HL-60 (cell line): ENCODE measurements around the gene CPT1A.

Experiments used
- GABPA ChIP-seq: IDR thresholded peaks from 2 replicates; pipeline ENCODE4 v1.6.1; 2012; ENCODE audit warnings: low read depth
- POLR2AphosphoS5 ChIP-seq: IDR thresholded peaks from 2 replicates; pipeline ENCODE4 v1.6.1; 2012; ENCODE audit warnings: low read depth
- TF ChIP-seq, protein P1 (sequence below): IDR thresholded peaks from one replicate; pipeline ENCODE4 v1.5.1; 2011; ENCODE audit warnings: low read length, control low read depth, inconsistent platforms; ENCODE audit not compliant: insufficient read depth
- TF ChIP-seq, protein P2 (sequence below): IDR thresholded peaks from 2 replicates; pipeline ENCODE4 v1.6.1; 2012; ENCODE audit warnings: low read depth; ENCODE audit not compliant: insufficient replicate concordance

DNA sequence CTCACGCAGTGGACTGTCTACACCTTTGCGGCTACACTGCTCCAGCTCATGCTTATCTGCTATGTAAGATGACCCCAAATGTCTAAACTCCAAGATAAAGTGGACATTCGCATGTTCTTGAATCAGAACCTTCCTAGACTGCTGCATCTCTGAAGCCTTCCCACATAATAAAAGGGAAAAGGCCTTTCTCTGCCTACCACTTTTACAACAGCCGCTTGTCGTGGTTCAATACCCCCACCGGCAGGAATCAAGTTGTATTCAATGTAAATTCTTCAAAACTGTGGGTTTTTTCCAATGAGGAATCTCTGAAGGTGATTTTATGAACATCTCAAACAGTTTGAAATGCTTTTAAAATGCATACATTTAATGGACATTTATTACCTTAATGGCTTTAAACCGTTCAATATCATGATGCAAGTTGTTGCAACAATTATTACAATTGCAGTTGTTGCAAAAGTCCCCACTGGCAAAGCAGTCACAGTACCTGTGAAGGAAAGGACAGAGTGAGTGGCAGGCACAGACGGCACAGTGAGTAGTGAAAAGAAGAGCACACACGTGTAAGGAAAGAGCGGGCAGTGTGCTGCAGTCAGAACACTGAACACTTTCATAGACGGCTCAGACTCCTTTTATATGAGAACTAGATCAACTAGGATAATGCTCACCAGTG lies 126.1 kb downstream of the CPT1A start:
- TF ChIP-seq, protein P1, sequence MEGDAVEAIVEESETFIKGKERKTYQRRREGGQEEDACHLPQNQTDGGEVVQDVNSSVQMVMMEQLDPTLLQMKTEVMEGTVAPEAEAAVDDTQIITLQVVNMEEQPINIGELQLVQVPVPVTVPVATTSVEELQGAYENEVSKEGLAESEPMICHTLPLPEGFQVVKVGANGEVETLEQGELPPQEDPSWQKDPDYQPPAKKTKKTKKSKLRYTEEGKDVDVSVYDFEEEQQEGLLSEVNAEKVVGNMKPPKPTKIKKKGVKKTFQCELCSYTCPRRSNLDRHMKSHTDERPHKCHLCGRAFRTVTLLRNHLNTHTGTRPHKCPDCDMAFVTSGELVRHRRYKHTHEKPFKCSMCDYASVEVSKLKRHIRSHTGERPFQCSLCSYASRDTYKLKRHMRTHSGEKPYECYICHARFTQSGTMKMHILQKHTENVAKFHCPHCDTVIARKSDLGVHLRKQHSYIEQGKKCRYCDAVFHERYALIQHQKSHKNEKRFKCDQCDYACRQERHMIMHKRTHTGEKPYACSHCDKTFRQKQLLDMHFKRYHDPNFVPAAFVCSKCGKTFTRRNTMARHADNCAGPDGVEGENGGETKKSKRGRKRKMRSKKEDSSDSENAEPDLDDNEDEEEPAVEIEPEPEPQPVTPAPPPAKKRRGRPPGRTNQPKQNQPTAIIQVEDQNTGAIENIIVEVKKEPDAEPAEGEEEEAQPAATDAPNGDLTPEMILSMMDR = no peak
- TF ChIP-seq POLR2AphosphoS5 (no peak), GABPA (no peak)
- TF ChIP-seq, protein P2, sequence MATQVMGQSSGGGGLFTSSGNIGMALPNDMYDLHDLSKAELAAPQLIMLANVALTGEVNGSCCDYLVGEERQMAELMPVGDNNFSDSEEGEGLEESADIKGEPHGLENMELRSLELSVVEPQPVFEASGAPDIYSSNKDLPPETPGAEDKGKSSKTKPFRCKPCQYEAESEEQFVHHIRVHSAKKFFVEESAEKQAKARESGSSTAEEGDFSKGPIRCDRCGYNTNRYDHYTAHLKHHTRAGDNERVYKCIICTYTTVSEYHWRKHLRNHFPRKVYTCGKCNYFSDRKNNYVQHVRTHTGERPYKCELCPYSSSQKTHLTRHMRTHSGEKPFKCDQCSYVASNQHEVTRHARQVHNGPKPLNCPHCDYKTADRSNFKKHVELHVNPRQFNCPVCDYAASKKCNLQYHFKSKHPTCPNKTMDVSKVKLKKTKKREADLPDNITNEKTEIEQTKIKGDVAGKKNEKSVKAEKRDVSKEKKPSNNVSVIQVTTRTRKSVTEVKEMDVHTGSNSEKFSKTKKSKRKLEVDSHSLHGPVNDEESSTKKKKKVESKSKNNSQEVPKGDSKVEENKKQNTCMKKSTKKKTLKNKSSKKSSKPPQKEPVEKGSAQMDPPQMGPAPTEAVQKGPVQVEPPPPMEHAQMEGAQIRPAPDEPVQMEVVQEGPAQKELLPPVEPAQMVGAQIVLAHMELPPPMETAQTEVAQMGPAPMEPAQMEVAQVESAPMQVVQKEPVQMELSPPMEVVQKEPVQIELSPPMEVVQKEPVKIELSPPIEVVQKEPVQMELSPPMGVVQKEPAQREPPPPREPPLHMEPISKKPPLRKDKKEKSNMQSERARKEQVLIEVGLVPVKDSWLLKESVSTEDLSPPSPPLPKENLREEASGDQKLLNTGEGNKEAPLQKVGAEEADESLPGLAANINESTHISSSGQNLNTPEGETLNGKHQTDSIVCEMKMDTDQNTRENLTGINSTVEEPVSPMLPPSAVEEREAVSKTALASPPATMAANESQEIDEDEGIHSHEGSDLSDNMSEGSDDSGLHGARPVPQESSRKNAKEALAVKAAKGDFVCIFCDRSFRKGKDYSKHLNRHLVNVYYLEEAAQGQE = no peak
